Mesenchymal stem cell (in vitro differentiated cells and primary cell): ENCODE measurements around the gene SP1.

Experiments used
- DNase-seq: peaks from one replicate; pipeline ENCODE4 v3.0.0-alpha.2; 2013
- H2AFZ ChIP-seq: one replicate; pipeline ENCODE4 v1.6.1; 2013; ENCODE audit warnings: low read depth, mild to moderate bottlenecking, control low read depth, inconsistent platforms, low read length, moderate library complexity
- H2AK5ac ChIP-seq: 2 replicates; pipeline ENCODE4 v1.6.1; 2013; ENCODE audit warnings: low read length, moderate library complexity, mild to moderate bottlenecking, inconsistent platforms; ENCODE audit not compliant: severe bottlenecking
- H2BK120ac ChIP-seq: one replicate; pipeline ENCODE4 v1.6.1; 2013; ENCODE audit warnings: low read depth, mild to moderate bottlenecking, inconsistent platforms, low read length, moderate library complexity
- H2BK12ac ChIP-seq, 2 experiments: one replicate each; pipeline ENCODE4 v1.6.1; 2013; ENCODE audit warnings: inconsistent platforms in 2 of 2, low read length in 2 of 2, mild to moderate bottlenecking in 2 of 2, moderate library complexity in 2 of 2, control low read depth in 1 of 2
- H2BK15ac ChIP-seq: one replicate; pipeline ENCODE4 v1.6.1; 2013; ENCODE audit warnings: mild to moderate bottlenecking, low read depth, inconsistent platforms; ENCODE audit not compliant: poor library complexity, severe bottlenecking
- H2BK5ac ChIP-seq: 2 replicates; pipeline ENCODE4 v1.6.1; 2013; ENCODE audit warnings: low read depth, mild to moderate bottlenecking, low read length, control low read depth, inconsistent platforms; ENCODE audit not compliant: poor library complexity, severe bottlenecking
- H3K14ac ChIP-seq, 2 experiments: one replicate each; pipeline ENCODE4 v1.6.1; 2013; ENCODE audit warnings: inconsistent platforms in 2 of 2, low read length in 2 of 2, control low read depth in 1 of 2, mild to moderate bottlenecking in 1 of 2, moderate library complexity in 1 of 2
- H3K18ac ChIP-seq, 2 experiments: one replicate each; pipeline ENCODE4 v1.6.1; 2013; ENCODE audit warnings: inconsistent platforms in 2 of 2, low read length in 2 of 2, control low read depth in 1 of 2, low read depth in 1 of 2, mild to moderate bottlenecking in 1 of 2
- H3K23ac ChIP-seq, 2 experiments: one replicate each; pipeline ENCODE4 v1.6.1; 2013; ENCODE audit warnings: inconsistent platforms in 2 of 2, low read length in 2 of 2, mild to moderate bottlenecking in 2 of 2, moderate library complexity in 2 of 2, control low read depth in 1 of 2
- H3K27ac ChIP-seq: 2 replicates; pipeline ENCODE4 v1.5.1; 2013; ENCODE audit warnings: mild to moderate bottlenecking, moderate library complexity, low read length, control low read depth, inconsistent platforms; ENCODE audit not compliant: poor library complexity, severe bottlenecking
- H3K27me3 ChIP-seq, 2 experiments: 2 replicates each; pipeline versions ENCODE4 v1.6.1 to v1.7.0; 2013; ENCODE audit warnings: low read length in 2 of 2, mild to moderate bottlenecking in 2 of 2, moderate library complexity in 2 of 2, control low read depth in 1 of 2, inconsistent platforms in 1 of 2; ENCODE audit not compliant: control insufficient read depth in 1 of 2, insufficient read depth in 1 of 2
- H3K36me3 ChIP-seq, 2 experiments: 2 replicates each; pipeline versions ENCODE4 v1.6.1 to v1.7.0; 2013; ENCODE audit warnings: low read length in 2 of 2, control low read depth in 1 of 2, inconsistent platforms in 1 of 2, low read depth in 1 of 2, mild to moderate bottlenecking in 1 of 2; ENCODE audit not compliant: insufficient read depth in 2 of 2, control insufficient read depth in 1 of 2
- H3K4ac ChIP-seq, 2 experiments: one replicate each; pipeline ENCODE4 v1.6.1; 2013; ENCODE audit warnings: inconsistent platforms in 2 of 2, low read length in 2 of 2, mild to moderate bottlenecking in 2 of 2, moderate library complexity in 2 of 2, control low read depth in 1 of 2, low read depth in 1 of 2
- H3K4me1 ChIP-seq: 2 replicates; pipeline ENCODE4 v1.6.1; 2013; ENCODE audit warnings: low read depth, low read length, control low read depth; ENCODE audit not compliant: control insufficient read depth, insufficient read depth
- H3K4me2 ChIP-seq: 2 replicates; pipeline ENCODE4 v1.6.1; 2013; ENCODE audit warnings: low read length, mild to moderate bottlenecking, inconsistent platforms; ENCODE audit not compliant: poor library complexity, severe bottlenecking
- H3K4me3 ChIP-seq, 2 experiments: 2 replicates each; pipeline versions ENCODE4 v1.5.1 to v1.7.0; 2013; ENCODE audit warnings: low read length in 2 of 2, mild to moderate bottlenecking in 2 of 2, control low read depth in 1 of 2, low read depth in 1 of 2; ENCODE audit not compliant: insufficient read depth in 1 of 2
- H3K79me1 ChIP-seq: replicated peaks from 2 replicates; pipeline ENCODE4 v1.6.1; 2013; ENCODE audit warnings: mild to moderate bottlenecking, control low read depth, low read length, inconsistent platforms; ENCODE audit not compliant: poor library complexity, severe bottlenecking
- H3K9ac ChIP-seq: 2 replicates; pipeline ENCODE4 v1.7.0; 2013; ENCODE audit warnings: mild to moderate bottlenecking, low read length, moderate library complexity
- H3K9me3 ChIP-seq: 2 replicates; pipeline ENCODE4 v1.7.0; 2013; ENCODE audit warnings: mild to moderate bottlenecking, low read length; ENCODE audit not compliant: control insufficient read depth
- H4K8ac ChIP-seq: one replicate; pipeline ENCODE4 v1.6.1; 2013; ENCODE audit warnings: inconsistent platforms, mild to moderate bottlenecking, low read length, moderate library complexity
- H4K91ac ChIP-seq: one replicate; pipeline ENCODE4 v1.6.1; 2013; ENCODE audit warnings: mild to moderate bottlenecking, low read length, inconsistent platforms
- WGBS: methylation state at CpG from one replicate; pipeline ENCODE4 v1.1.7; 2013; ENCODE audit warnings: mixed read lengths; 5-methylcytosine and 5-hydroxymethylcytosine counted together

The SP1 gene

GRCh38 chr12:53343969-53344368, 36.0 kb upstream of the SP1 start:
- 97% methylated on average over 4 of the region's 4 CpGs for WGBS
- Histone ChIP-seq H3K9me3 (no peaks in the 10 kb centered on the region), H2AFZ (peak overlapping the region; percentile 83), H3K14ac (no peak overlapping the region), H3K18ac (no peak overlapping the region), H3K27ac (no peak overlapping the region), H2BK12ac (peak overlapping the region in 1 of 2 experiments; percentile 33), H2BK5ac (no peak overlapping the region), H2AK5ac (no peak overlapping the region), H3K4ac (no peak overlapping the region), H2BK15ac (no peak overlapping the region), H4K91ac (no peak overlapping the region), H3K4me2 (no peak overlapping the region), H3K4me3 (no peak overlapping the region), H4K8ac (peak overlapping the region; percentile 89), H3K36me3 (no peaks in the 10 kb centered on the region), H3K79me1 (no peaks in the 10 kb centered on the region), H3K27me3 (peaks cover 7 to 17% of the 10 kb centered on the region in 2 experiments), H3K23ac (no peak overlapping the region), H3K4me1 (peaks cover 16% of the 10 kb centered on the region), H2BK120ac (no peak overlapping the region), H3K9ac (peak overlapping the region; percentile 75)
- no peak for DNase-seq

- Histone ChIP-seq H4K8ac (peak overlapping the region; percentile 89), H3K4me2 (peak overlapping the region; percentile 89), H3K23ac (no peak overlapping the region), H4K91ac (peak overlapping the region; percentile 77), H2BK12ac (peak overlapping the region in 1 of 2 experiments; percentile 82), H3K36me3 (no peaks in the 10 kb centered on the region), H3K4ac (peak overlapping the region; percentile 75 to 96), H2BK120ac (no peak overlapping the region), H2AFZ (peak overlapping the region; percentile 83), H3K27me3 (peaks cover 6 to 15% of the 10 kb centered on the region in 2 experiments), H3K9ac (peak overlapping the region; percentile 75), H3K9me3 (no peaks in the 10 kb centered on the region), H3K4me1 (peaks cover 16% of the 10 kb centered on the region), H3K79me1 (no peaks in the 10 kb centered on the region), H2BK5ac (no peak overlapping the region), H2AK5ac (peak overlapping the region; percentile 8), H3K14ac (peak overlapping the region in 1 of 2 experiments; percentile 90), H3K27ac (no peak overlapping the region), H3K4me3 (peak overlapping the region; percentile 51 to 76), H3K18ac (peak overlapping the region; percentile 56 to 94), H2BK15ac (no peak overlapping the region)
- 2% methylated on average over 12 of the region's 19 CpGs for WGBS
- DNase-seq, result no peak
Measured at GRCh38 chr12:53344487-53344823, 35.5 kb upstream of the SP1 start.

- no peaks in the 10 kb centered on the region for H3K79me1 ChIP-seq
- peak overlapping the region; percentile 70 for H4K91ac ChIP-seq
- H3K9ac ChIP-seq, result peak overlapping the region; percentile 87
- DNase-seq, result peak; percentile 86
- peak overlapping the region; percentile 13 for H2AK5ac ChIP-seq
- H2AFZ ChIP-seq, result no peak overlapping the region
- peak overlapping the region in 1 of 2 experiments; percentile 75 for H3K4ac ChIP-seq
- H2BK120ac ChIP-seq, result peak overlapping the region; percentile 59
- no peaks in the 10 kb centered on the region for H3K36me3 ChIP-seq
- H3K14ac ChIP-seq, result no peak overlapping the region
- peak overlapping the region in 1 of 2 experiments; percentile 75 for H2BK12ac ChIP-seq
- H3K4me3 ChIP-seq, result peak overlapping the region; percentile 54 to 87
- no peaks in the 10 kb centered on the region for H3K9me3 ChIP-seq
- 2% methylated on average over 50 of the region's 50 CpGs for WGBS
- H3K4me2 ChIP-seq, result peak overlapping the region; percentile 95
- H2BK5ac ChIP-seq, result no peak overlapping the region
- H3K27ac ChIP-seq, result peak overlapping the region; percentile 71
- no peak overlapping the region for H2BK15ac ChIP-seq
- H3K18ac ChIP-seq, result peak overlapping the region; percentile 59 to 96
- H3K27me3 ChIP-seq, result peaks cover 2 to 11% of the 10 kb centered on the region in 2 experiments
- H3K4me1 ChIP-seq, result peaks cover 16% of the 10 kb centered on the region
- H3K23ac ChIP-seq, result no peak overlapping the region
- H4K8ac ChIP-seq, result peak overlapping the region; percentile 84
Measured at GRCh38 chr12:53344824-53345485, 35.0 kb upstream of the SP1 start.

GRCh38 chr12:53345486-53346188, 34.3 kb upstream of the SP1 start:
- H3K9ac ChIP-seq, result peak overlapping the region; percentile 87
- peaks cover 0 to 6% of the 10 kb centered on the region in 2 experiments for H3K27me3 ChIP-seq
- peak overlapping the region; percentile 13 for H2AK5ac ChIP-seq
- peak overlapping the region; percentile 47 for H2AFZ ChIP-seq
- H4K91ac ChIP-seq, result peak overlapping the region; percentile 48
- H3K18ac ChIP-seq, result peak overlapping the region; percentile 89 to 96
- no peaks in the 10 kb centered on the region for H3K36me3 ChIP-seq
- peak overlapping the region in 1 of 2 experiments; percentile 70 for H2BK12ac ChIP-seq
- H2BK5ac ChIP-seq, result no peak overlapping the region
- H3K4ac ChIP-seq, result peak overlapping the region; percentile 54 to 82
- H3K14ac ChIP-seq, result no peak overlapping the region
- no peak overlapping the region for H2BK15ac ChIP-seq
- H3K27ac ChIP-seq, result peak overlapping the region; percentile 6
- DNase-seq, result peak; percentile 56
- no peaks in the 10 kb centered on the region for H3K9me3 ChIP-seq
- peak overlapping the region; percentile 95 for H3K4me2 ChIP-seq
- peak overlapping the region; percentile 59 for H2BK120ac ChIP-seq
- H3K79me1 ChIP-seq, result no peaks in the 10 kb centered on the region
- 6% methylated on average over 6 of the region's 10 CpGs for WGBS
- peaks cover 14% of the 10 kb centered on the region for H3K4me1 ChIP-seq
- no peak overlapping the region for H3K23ac ChIP-seq
- peak overlapping the region; percentile 54 to 87 for H3K4me3 ChIP-seq
- H4K8ac ChIP-seq, result peak overlapping the region; percentile 54
